Dermis microvascular lymphatic vessel endothelial cell (primary cell): Measurements from ENCODE around the gene PRKRIP1. TPM values are rescaled to one million over a fixed set of nuclear protein-coding genes. Genes with fewer than 3 reads are reported as not detected.

Experiments
- total RNA-seq: library from RNA; depleted of rRNA; stranded (reverse); fragments of >200 nt; gene quantifications from 2 replicates; pipeline ENCODE4 v1.2.1, GENCODE V29; 2014

Gene PRKRIP1
- total RNA-seq, 1 donor from 2014 or later: 8.0 TPM

Other genes starting within 250 kb of the PRKRIP1 start
- gene SH2B2, start 109.5 kb upstream of the PRKRIP1 start, total RNA-seq: 0.51 and 0.76 TPM in 2 replicates
- not detected in 2 replicates for gene SPDYE6, start 39.9 kb upstream of the PRKRIP1 start, total RNA-seq
- 57.9 and 106 TPM in 2 replicates for gene ORAI2, start 37.2 kb downstream of the PRKRIP1 start, total RNA-seq
- 8.1 and 13.0 TPM in 2 replicates for gene ALKBH4, start 68.5 kb downstream of the PRKRIP1 start, total RNA-seq
- gene LRWD1, start 68.6 kb downstream of the PRKRIP1 start, total RNA-seq: 19.5 and 24.1 TPM in 2 replicates
- 26.2 and 32.1 TPM in 2 replicates for gene POLR2J, start 82.6 kb downstream of the PRKRIP1 start, total RNA-seq
- gene RASA4B, start 121.4 kb downstream of the PRKRIP1 start, total RNA-seq: 2.6 and 2.8 TPM in 2 replicates
- 0.90 and 2.3 TPM in 2 replicates for gene UPK3BL2, start 147.3 kb downstream of the PRKRIP1 start, total RNA-seq
- not detected in 2 replicates for gene SPDYE2, start 154.9 kb downstream of the PRKRIP1 start, total RNA-seq
- 16.9 and 25.2 TPM in 2 replicates for gene POLR2J3, start 176.2 kb downstream of the PRKRIP1 start, total RNA-seq
- gene RASA4, start 220.4 kb downstream of the PRKRIP1 start, total RNA-seq: 6.7 and 13.1 TPM in 2 replicates
- gene UPK3BL1, start 246.4 kb downstream of the PRKRIP1 start, total RNA-seq: 2.4 and 8.9 TPM in 2 replicates